GM12878 (cell line): Measurements from ENCODE around the gene PPIP5K1. TPM values are rescaled to one million over a fixed set of nuclear protein-coding genes. Genes with fewer than 3 reads are reported as not detected.
A peak's percentile ranks its signal among the peaks of the same experiment; 100 is the strongest.

Experiments used
- ATAC-seq: fragments of 200-7000 bp; cut with Tn5 transposase; 3 replicates; pipeline ENCODE4 v1.9.1; 2020; ENCODE audit warnings: mild to moderate bottlenecking, moderate library complexity
- BruUV-seq: library from RNA; stranded (reverse); fragments of 400-500 nt; replicated peaks from 2 replicates; lab custom pipeline; 2021; lab: Mats Ljungman, UMichigan
- CTCF ChIA-PET: fragments of 300-600 bp; sonication (Branson Sonifier 250); formaldehyde crosslinking; extraction: SDS; loops from one replicate; lab custom pipeline; 2021; ENCODE audit warnings: inconsistent platforms; lab: Yijun Ruan, JAX
- POLR2A ChIA-PET: fragments of 350-600 bp; formaldehyde crosslinking; extraction: SDS; loops from one replicate; lab custom pipeline; 2021; ENCODE audit warnings: inconsistent platforms; lab: Charles Lee
- RAD21 ChIA-PET: fragments of 300-600 bp; sonication (Branson Sonifier 250); formaldehyde crosslinking; loops from one replicate; lab custom pipeline; 2023; ENCODE audit warnings: antibody characterized with exemption; ENCODE audit not compliant: unreplicated experiment; lab: Charles Lee
- SMC1A ChIA-PET: fragments of 300-600 bp; sonication (Branson Sonifier 250); formaldehyde crosslinking; loops from one replicate; lab custom pipeline; 2023; ENCODE audit not compliant: unreplicated experiment, uncharacterized antibody; lab: Charles Lee
- DNase-seq: peaks from one replicate; pipeline ENCODE4 v3.0.0-alpha.2; 2011; ENCODE audit warnings: low read depth, low spot score
- FAIRE-seq: peaks from 3 replicates; lab custom pipeline; 2011; peaks lifted over from hg19 to GRCh38; lab: Jason Lieb, UNC
- H2AFZ ChIP-seq: 2 replicates; pipeline ENCODE4 v1.6.0; 2011; ENCODE audit warnings: low read depth, low read length, control low read depth; ENCODE audit not compliant: control insufficient read depth
- H3K27ac ChIP-seq: 2 replicates; pipeline ENCODE4 v1.5.1; 2011; ENCODE audit warnings: control low read depth; ENCODE audit not compliant: control insufficient read depth, insufficient read depth
- H3K27me3 ChIP-seq, 2 experiments: replicated peaks in 1 of 2; 2 replicates each; pipeline versions ENCODE4 v1.6.0 to v1.6.1; 2011; ENCODE audit warnings: low read length in 1 of 2; ENCODE audit not compliant: control insufficient read depth in 2 of 2, insufficient read depth in 2 of 2
- H3K36me3 ChIP-seq, 2 experiments: 2 replicates each; pipeline ENCODE4 v1.5.1; 2011; ENCODE audit warnings: low read length in 1 of 2; ENCODE audit not compliant: control insufficient read depth in 2 of 2, insufficient read depth in 2 of 2
- H3K4me1 ChIP-seq: 2 replicates; pipeline ENCODE4 v1.6.1; 2011; ENCODE audit warnings: mild to moderate bottlenecking, low read length, moderate library complexity, mixed read lengths; ENCODE audit not compliant: control insufficient read depth, insufficient read depth
- H3K4me2 ChIP-seq: 2 replicates; pipeline ENCODE4 v1.6.0; 2011; ENCODE audit warnings: control low read depth; ENCODE audit not compliant: control insufficient read depth, insufficient read depth
- H3K4me3 ChIP-seq: fragments of 200-600 bp; sonication (generic); 2 replicates; pipeline ENCODE4 v1.5.1; 2016
- H3K79me2 ChIP-seq: 2 replicates; pipeline ENCODE4 v1.6.0; 2011; ENCODE audit warnings: low read length; ENCODE audit not compliant: control insufficient read depth, insufficient read depth
- H3K9ac ChIP-seq: 2 replicates; pipeline ENCODE4 v1.8.0; 2011; ENCODE audit warnings: low read length, control low read depth, mixed read lengths; ENCODE audit not compliant: control insufficient read depth, insufficient read depth
- H3K9me3 ChIP-seq: replicated peaks from 3 replicates; pipeline ENCODE4 v1.5.1; 2011; ENCODE audit warnings: mild to moderate bottlenecking, low read length; ENCODE audit not compliant: control insufficient read depth, insufficient read depth
- H4K20me1 ChIP-seq: 2 replicates; pipeline ENCODE4 v1.6.0; 2011; ENCODE audit not compliant: control insufficient read depth, insufficient read depth
- CREB1 ChIP-seq: IDR thresholded peaks from 2 replicates; pipeline ENCODE4 v1.6.1; 2012; ENCODE audit warnings: low read depth, mild to moderate bottlenecking, inconsistent platforms
- CTCF ChIP-seq, 3 experiments: IDR thresholded peaks in 2 of 3; conservative IDR thresholded peaks in 1 of 3; 2 replicates each; pipeline ENCODE4 v1.5.1; 2011; ENCODE audit warnings: low read depth in 3 of 3, low read length in 3 of 3, mild to moderate bottlenecking in 3 of 3, control low read depth in 2 of 3, moderate library complexity in 2 of 3, inconsistent platforms in 1 of 3, mixed read lengths in 1 of 3; ENCODE audit not compliant: control insufficient read depth in 2 of 3, insufficient read depth in 1 of 3; ENCODE audit errors: extremely low read depth in 1 of 3
- DPF2 ChIP-seq: fragments of 450-650 bp; IDR thresholded peaks from 2 replicates; pipeline ENCODE4 v1.6.1; 2017; ENCODE audit warnings: mild to moderate bottlenecking
- MEF2B ChIP-seq: fragments of 450-650 bp; IDR thresholded peaks from 2 replicates; pipeline ENCODE4 v1.6.1; 2018; ENCODE audit warnings: mild to moderate bottlenecking, moderate library complexity; ENCODE audit not compliant: partially characterized antibody, poor library complexity, severe bottlenecking
- RAD21 ChIP-seq: IDR thresholded peaks from 2 replicates; pipeline ENCODE4 v1.6.1; 2011; ENCODE audit warnings: mild to moderate bottlenecking, low read depth, low read length, moderate library complexity; ENCODE audit not compliant: insufficient read depth
- SP1 ChIP-seq: IDR thresholded peaks from one replicate; pipeline ENCODE4 v1.6.1; 2011; ENCODE audit warnings: low read depth, low read length
- WRNIP1 ChIP-seq: IDR thresholded peaks from 2 replicates; pipeline ENCODE4 v1.6.1; 2011; ENCODE audit warnings: low read depth, low read length, improper control_type of control experiment, borderline replicate concordance
- ZSCAN29 ChIP-seq: fragments of 450-650 bp; IDR thresholded peaks from 2 replicates; pipeline ENCODE4 v1.6.1; 2017; ENCODE audit warnings: mild to moderate bottlenecking, moderate library complexity
- WGBS: methylation state at CpG from one replicate; pipeline ENCODE4 v1.1.6; 2016; ENCODE audit warnings: low lambda C conversion rate; ENCODE audit not compliant: insufficient replicate concordance, insufficient coverage; ENCODE audit errors: missing lambda C conversion rate; 5-methylcytosine and 5-hydroxymethylcytosine counted together
- in situ Hi-C: fragments of 300-500 bp; cut with MboI; formaldehyde crosslinking; loops from 9 replicates; pipeline ENCODE4 v1.14.3; 2018; ENCODE audit warnings: mixed read lengths
- intact Hi-C: fragments of 100-400 bp; cut with micrococcal nuclease; formaldehyde crosslinking; loops from one replicate; pipeline ENCODE4 v1.14.2; 2022; ENCODE audit not compliant: unreplicated experiment
- polyA plus RNA-seq, 11 experiments: library from polyadenylated mRNA; depleted of rRNA in 4 of 11; unstranded in 6 of 11; stranded (reverse) in 5 of 11; fragments of >200 nt; fragmentation: Nextera tagmentation in 4 of 11; fragmentation: Illumina TruSeq in 1 of 11; extraction: Ambion mirVana in 4 of 11; extraction: Trizol in 1 of 11; gene quantifications; 1 replicate in 1 of 11; 2 replicates in 10 of 11; pipeline versions ENCODE4 v1.2.1 to v1.2.3, GENCODE V29; 2011 to 2016; ENCODE audit warnings: inconsistent platforms in 2 of 11, missing spikeins in 2 of 11, low read depth in 1 of 11
- total RNA-seq, 4 experiments: library from RNA; depleted of rRNA in 3 of 4; stranded (reverse); fragments of >200 nt in 3 of 4; fragmentation: Illumina TruSeq in 1 of 4; extraction: Trizol in 1 of 4; gene quantifications; 2 replicates each; pipeline versions ENCODE4 v1.2.1 to v1.2.3, GENCODE V29; 2013 to 2021

PPIP5K1 gene
- total and polyA plus RNA-seq, 10 of the 15 experiments (the other 5 are each of a cell fraction or from before 2014, with no cell fraction given): 2.5 to 54.4 (median 19.4) TPM

- Histone ChIP-seq H3K9ac (no peak overlapping the region), H3K36me3 (no peaks in the 10 kb centered on the region), H3K9me3 (no peaks in the 10 kb centered on the region), H3K27me3 (peaks cover 2 to 3% of the 10 kb centered on the region in 2 experiments; a peak in 3 of 4 replicates), H3K79me2 (no peaks in the 10 kb centered on the region), H4K20me1 (no peaks in the 10 kb centered on the region), H3K4me3 (peak overlapping the region; percentile 64; the same call in 1 of the 2 replicates), H3K4me2 (peak overlapping the region; percentile 98), H3K4me1 (peaks cover 6% of the 10 kb centered on the region), H2AFZ (peak overlapping the region; percentile 88), H3K27ac (no peak overlapping the region)
- CTCF ChIA-PET: interaction anchor here (0.7 to 8.3 kb wide), 9 partner anchors 11 to 164 kb away, joined by 3 to 88 read pairs (median 5); partner anchors contain the start of gene TP53BP1
- TF ChIP-seq CTCF (IDR thresholded peaks at IDR 0.05 in 2 of 3, conservative IDR thresholded peaks at IDR 0.05 in 1 of 3; ENCODE audit: control insufficient read depth in 2 of 3, extremely low read depth in 1 of 3, insufficient read depth in 1 of 3, low read depth in 3 of 3, low read length in 3 of 3) (peak in 1 of 3 experiments; percentile 13; a peak in 1 of 6 replicates), RAD21 (peak; percentile 8; the same call in 1 of the 2 replicates), MEF2B (peak; percentile 81), ZSCAN29 (no peak), SP1 (peak; percentile 3), DPF2 (0 out of 2 replicates have a peak, but pooled peaks have one; percentile 37), WRNIP1 (no peak), CREB1 (peak; percentile 5)
- SMC1A ChIA-PET: interaction anchor here (0.9 to 2.3 kb wide), 11 partner anchors 10 to 254 kb away, joined by 3 to 7 read pairs (median 4); partner anchors contain the start of genes TP53BP1, TUBGCP4 and ZSCAN29
- POLR2A ChIA-PET: interaction anchor here (0.6 to 1.9 kb wide), 6 partner anchors 10 to 298 kb away, joined by 3 to 14 read pairs (median 4); partner anchors contain the start of gene TP53BP1
- DNase-seq (no peak), FAIRE-seq (no peak), ATAC-seq (no peak)
- RAD21 ChIA-PET: interaction anchor here (0.6 to 2.3 kb wide), 8 partner anchors 15 to 238 kb away, joined by 3 to 18 read pairs (median 4); partner anchors contain the start of gene TP53BP1
- intact Hi-C loops (loop anchor here (5.0 kb wide), 1 partner anchor 69 kb away; no protein-coding TSS in a partner anchor), in situ Hi-C loops (no loop called here)
- BruUV-seq: no TSS peak
- WGBS: 8% methylated on average over 39 of the region's 39 CpGs
These were observed 78.8 kb downstream of the PPIP5K1 start for GRCh38 chr15:43511012-43511885.
